Heart right ventricle (tissue), 16 donors: ENCODE measurements around the gene TBX19. TPM values are rescaled to one million over a fixed set of nuclear protein-coding genes. Genes with fewer than 3 reads are reported as not detected.
A peak's percentile ranks its signal among the peaks of the same experiment; 100 is the strongest.

Experiments
- ATAC-seq, 8 donors: fragments of 200-7000 bp; cut with Tn5 transposase; one replicate each; pipeline ENCODE4 v1.9.1; 2020; ENCODE audit warnings: mild to moderate bottlenecking in 8 of 8, moderate library complexity in 8 of 8, moderate number of reproducible peaks in 1 of 8
- DNase-seq, 2 donors: peaks; one replicate each; pipeline ENCODE4 v3.0.0-alpha.2; 2020
- H3K27ac ChIP-seq, 10 donors: fragments of 200-600 bp; sonication (generic) in 2 of 10; one replicate each; pipeline versions ENCODE4 v1.5.0 to v1.8.0; 2020 to 2022; ENCODE audit warnings: mild to moderate bottlenecking in 3 of 10
- H3K27me3 ChIP-seq, 7 donors: fragments of 200-600 bp; one replicate each; pipeline ENCODE4 v1.8.0; 2021 to 2022; ENCODE audit warnings: mild to moderate bottlenecking in 2 of 7
- H3K36me3 ChIP-seq, 9 donors: fragments of 200-600 bp; sonication (generic) in 1 of 9; one replicate each; pipeline versions ENCODE4 v1.5.0 to v1.8.0; 2020 to 2022; ENCODE audit warnings: mild to moderate bottlenecking in 2 of 9
- H3K4me1 ChIP-seq, 9 donors: fragments of 200-600 bp; sonication (generic) in 1 of 9; one replicate each; pipeline versions ENCODE4 v1.5.0 to v1.8.0; 2020 to 2022; ENCODE audit warnings: mild to moderate bottlenecking in 4 of 9
- H3K4me3 ChIP-seq, 10 donors: fragments of 200-600 bp; sonication (generic) in 2 of 10; one replicate each; pipeline versions ENCODE4 v1.5.0 to v1.8.0; 2020 to 2022; ENCODE audit warnings: mild to moderate bottlenecking in 7 of 10, moderate library complexity in 2 of 10
- H3K9me3 ChIP-seq, 11 donors: fragments of 200-600 bp in 10 of 11; sonication (generic) in 2 of 11; one replicate each; pipeline versions ENCODE4 v1.5.0 to v1.8.0; 2013 to 2022; ENCODE audit warnings: mild to moderate bottlenecking in 2 of 11, control low read depth in 1 of 11, moderate library complexity in 1 of 11
- CTCF ChIP-seq, 9 donors: fragments of 200-600 bp; sonication (generic) in 2 of 9; IDR thresholded peaks; one replicate each; pipeline versions ENCODE4 v1.5.0 to v1.8.0; 2021 to 2022; ENCODE audit warnings: antibody characterized with exemption in 9 of 9, mild to moderate bottlenecking in 5 of 9, moderate library complexity in 1 of 9
- WGBS, 2 donors: extraction: QIAGEN DNeasy Blood & Tissue Kit; methylation state at CpG; one replicate each; pipeline ENCODE4 v1.1.7; 2013; ENCODE audit warnings: inconsistent platforms in 1 of 2; 5-methylcytosine and 5-hydroxymethylcytosine counted together
- intact Hi-C, 10 donors: fragments of 100-400 bp; cut with DNase I; formaldehyde crosslinking; loops; one replicate each; pipeline versions ENCODE4 v1.11.1 to v1.14.2; 2022
- polyA plus RNA-seq, 2 donors: library from polyadenylated mRNA; stranded (reverse); fragments of 200-250 nt; gene quantifications; one replicate each; pipeline ENCODE4 v1.2.3, GENCODE V29; 2013
- total RNA-seq, 10 donors: library from RNA; stranded (reverse); fragmentation: NEBNext Ultra II Directional in 3 of 10; extraction: Animal tissue kit (Norgen Biotek cat#: 25700) in 3 of 10; gene quantifications; one replicate each; pipeline versions ENCODE4 v1.2.1 to v1.2.4, GENCODE V29; 2021 to 2023
- donor health status: Arrhythmogenic right ventricular cardiomyopathy.
- donor health status: ischemic (EF 13 %, LVEDD 7.1; RV severe dilation, severe dysfunction).
- donor health status: healthy with polysubstance abuse.
- donor health status: DM: no; HTN: yes; CAD: no.
- donor health status: DM: no; HTN: no; CAD: no.
- donor health status: ischemic (EF 25% LVEDD 6.9; RV normal size, moderate dysfunction).
- donor health status: ischemic (EF 25% LVEDD 5.7; RV mildly dilated, moderate dysfunction).
- donor health status: healthy.
- donor health status: DM: yes; HTN: yes; CAD: no.
- donor health status: Ischemic cardiomyopathy.
- donor health status: ischemic (EF 35%, LVEDD 5.7; RV mildly dilated, moderate dysfunction).
- donor health status: nonischemic (EF 11% LVEDD 7.7; RV severe dilation, severe dysfunction).
- donor health status: DM: yes; HTN: yes; CAD: no.
- donor health status: PGD.
- donor health status: ischemic (EF 29% LVEDD 5.4; RV normal size, mild dysfunction).
- donor health status: nonischemic (EF 23%, LVEDD 6.1; RV moderate dilation, normal function).

The TBX19 gene
- total and polyA plus RNA-seq, 12 donors, result 0.21 to 0.59 (median 0.39) TPM

GRCh38 chr1:168236836-168237611, 43.7 kb upstream of the TBX19 start:
- DNase-seq, result no peak
- no peak for TF ChIP-seq CTCF (IDR thresholded peaks at IDR 0.05)
- Histone ChIP-seq H3K9me3 (no peaks in the 10 kb centered on the region), H3K4me3 (no peak overlapping the region), H3K27me3 (no peaks in the 10 kb centered on the region), H3K36me3 (peaks cover 0 to 100% (median 41%) of the 10 kb centered on the region in 9 donors), H3K27ac (no peak overlapping the region), H3K4me1 (peaks cover 0 to 24% (median 9%) of the 10 kb centered on the region in 9 donors)
- ATAC-seq, result no peak
- intact Hi-C loops, result no loop called here
- WGBS, 2 donors, result 90% methylated on average over 7 of the region's 7 CpGs

GRCh38 chr1:168243198-168243597, 37.5 kb upstream of the TBX19 start:
- H3K36me3 ChIP-seq, result peaks cover 0 to 100% (median 21%) of the 10 kb centered on the region in 9 donors
- WGBS, 2 donors, result 36 to 53% methylated on average over 2 of the region's 2 CpGs
- ATAC-seq, result peak in 7 of 8 donors; percentile 58 to 89 (median 83)

GRCh38 chr1:168243636-168244212, 37.0 kb upstream of the TBX19 start:
- H3K27ac ChIP-seq, result peak overlapping the region in 9 of 10 donors; percentile 19 to 70 (median 60)
- intact Hi-C loops, result no loop called here
- ATAC-seq (peak in 7 of 8 donors; percentile 28 to 71 (median 61)), DNase-seq (no peak)
- WGBS, 2 donors, result 22 to 37% methylated on average over 3 of the region's 3 CpGs
- peaks cover 12 to 28% (median 23%) of the 10 kb centered on the region in 9 donors for H3K4me1 ChIP-seq
- no peak overlapping the region for H3K4me3 ChIP-seq
- H3K9me3 ChIP-seq, result no peaks in the 10 kb centered on the region
- H3K27me3 ChIP-seq, result no peaks in the 10 kb centered on the region
- peaks cover 0 to 100% (median 21%) of the 10 kb centered on the region in 9 donors for H3K36me3 ChIP-seq
- TF ChIP-seq CTCF (IDR thresholded peaks at IDR 0.05), result no peak

More at GRCh38 chr1:168243198-168243597, 37.5 kb upstream of the TBX19 start:
- no peak for TF ChIP-seq CTCF (IDR thresholded peaks at IDR 0.05)
- Histone ChIP-seq H3K4me3 (no peak overlapping the region), H3K9me3 (no peaks in the 10 kb centered on the region), H3K27ac (peak overlapping the region in 9 of 10 donors; percentile 19 to 70 (median 60)), H3K27me3 (no peaks in the 10 kb centered on the region), H3K4me1 (peaks cover 12 to 28% (median 23%) of the 10 kb centered on the region in 9 donors)
- DNase-seq, result peak in 1 of 2 donors; percentile 25
- intact Hi-C loops, result no loop called here

- no peak overlapping the region for H3K4me3 ChIP-seq
- DNase-seq, result no peak
- H3K4me1 ChIP-seq, result peaks cover 12 to 28% (median 23%) of the 10 kb centered on the region in 9 donors
- H3K27ac ChIP-seq, result no peak overlapping the region
- no peaks in the 10 kb centered on the region for H3K27me3 ChIP-seq
- peaks cover 0 to 99% (median 12%) of the 10 kb centered on the region in 9 donors for H3K36me3 ChIP-seq
- ATAC-seq, result no peak
- WGBS, 2 donors, result 87 to 94% methylated on average over 3 of the region's 3 CpGs
- intact Hi-C loops, result no loop called here
- no peaks in the 10 kb centered on the region for H3K9me3 ChIP-seq
- TF ChIP-seq CTCF (IDR thresholded peaks at IDR 0.05), result no peak
These were observed 35.6 kb upstream of the TBX19 start for GRCh38 chr1:168245042-168245441.
